HTERT RPE-1 (cell line): ENCODE data around the gene TEF.

Experiments used
- in situ Hi-C: fragments of 300-500 bp; cut with MboI; formaldehyde crosslinking; loops from 4 replicates; pipeline ENCODE4 v1.14.3; 2020; ENCODE audit warnings: low sequenced_read_pairs

Gene TEF, protein sequence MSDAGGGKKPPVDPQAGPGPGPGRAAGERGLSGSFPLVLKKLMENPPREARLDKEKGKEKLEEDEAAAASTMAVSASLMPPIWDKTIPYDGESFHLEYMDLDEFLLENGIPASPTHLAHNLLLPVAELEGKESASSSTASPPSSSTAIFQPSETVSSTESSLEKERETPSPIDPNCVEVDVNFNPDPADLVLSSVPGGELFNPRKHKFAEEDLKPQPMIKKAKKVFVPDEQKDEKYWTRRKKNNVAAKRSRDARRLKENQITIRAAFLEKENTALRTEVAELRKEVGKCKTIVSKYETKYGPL

DNA sequence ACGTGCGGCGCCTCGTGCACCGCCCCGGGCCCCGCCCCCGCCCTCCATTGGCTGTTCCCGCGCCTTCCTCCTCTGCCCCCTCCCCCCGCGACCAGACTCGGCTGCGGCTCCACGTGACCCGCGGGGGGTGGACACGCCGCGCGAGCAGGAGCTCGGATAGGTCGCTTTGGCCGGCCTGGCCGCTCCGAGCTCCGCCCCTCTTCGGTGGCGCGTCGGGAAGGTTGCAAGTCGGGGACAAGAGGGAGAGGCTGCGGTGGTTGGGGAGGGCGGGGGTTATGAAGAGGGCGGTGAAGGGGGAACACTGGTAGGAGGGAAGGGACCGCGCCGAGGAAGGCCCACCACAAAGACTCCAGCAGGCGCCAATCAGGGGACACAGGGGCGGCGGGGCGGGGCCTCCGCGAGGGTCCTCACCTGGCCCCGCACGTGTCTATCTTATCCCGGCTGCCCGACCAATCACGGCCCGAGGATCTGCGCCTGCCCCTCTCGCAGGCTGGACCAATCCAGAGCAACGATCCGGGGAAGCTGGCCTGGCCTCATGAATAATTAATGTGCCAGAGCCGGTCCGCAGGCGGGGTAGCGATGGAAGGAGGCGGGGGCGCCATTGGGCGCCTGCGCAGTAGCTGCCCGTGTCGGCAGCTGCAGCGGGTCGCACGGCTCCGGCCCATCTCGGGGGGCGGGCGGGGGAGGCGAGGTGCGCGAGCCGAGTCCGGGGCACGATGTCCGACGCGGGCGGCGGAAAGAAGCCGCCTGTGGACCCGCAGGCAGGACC, at the start of gene TEF:
Gene TEF (plus strand): TSS at position 614 of the 769 bp plus-strand sequence. CDS start 103 bp downstream, at position 717.
- in situ Hi-C loops: no loop called here

DNA sequence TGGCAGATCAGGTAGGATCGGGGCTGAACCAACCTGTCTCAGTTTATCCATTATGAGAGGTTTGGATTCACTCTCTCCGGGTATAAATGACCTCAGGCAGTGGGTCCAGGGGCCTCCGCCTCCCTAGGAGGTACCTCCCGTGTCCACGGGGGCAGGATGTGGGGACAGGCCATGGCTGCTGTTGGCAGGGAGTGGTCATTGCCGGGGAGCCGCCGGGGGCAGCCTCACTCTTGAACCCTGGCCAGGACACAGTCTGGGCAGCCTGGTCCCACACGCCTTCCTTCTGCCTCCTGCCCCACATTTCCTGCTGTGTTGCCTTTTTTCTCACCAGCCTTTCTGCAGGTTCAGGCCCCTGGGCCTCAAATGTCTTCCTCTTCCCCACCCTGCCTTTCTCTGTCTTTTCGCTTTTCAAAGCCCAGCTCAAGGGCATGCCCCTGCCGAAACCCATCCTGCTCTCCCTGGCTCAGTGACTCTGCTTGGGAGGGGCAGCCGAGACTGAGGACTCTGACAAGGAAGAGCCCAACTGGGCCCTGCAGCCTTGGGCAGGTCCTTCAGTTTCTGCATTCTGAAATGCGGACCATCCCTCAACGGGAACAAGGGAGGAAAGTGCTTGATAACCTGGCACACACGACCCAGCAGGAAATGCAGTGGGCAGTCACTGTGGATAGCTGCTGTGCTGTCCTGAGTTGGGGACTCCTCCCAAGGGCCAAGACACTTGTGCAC, 49.4 kb upstream of the TEF start:
- in situ Hi-C loops: no loop called here

DNA sequence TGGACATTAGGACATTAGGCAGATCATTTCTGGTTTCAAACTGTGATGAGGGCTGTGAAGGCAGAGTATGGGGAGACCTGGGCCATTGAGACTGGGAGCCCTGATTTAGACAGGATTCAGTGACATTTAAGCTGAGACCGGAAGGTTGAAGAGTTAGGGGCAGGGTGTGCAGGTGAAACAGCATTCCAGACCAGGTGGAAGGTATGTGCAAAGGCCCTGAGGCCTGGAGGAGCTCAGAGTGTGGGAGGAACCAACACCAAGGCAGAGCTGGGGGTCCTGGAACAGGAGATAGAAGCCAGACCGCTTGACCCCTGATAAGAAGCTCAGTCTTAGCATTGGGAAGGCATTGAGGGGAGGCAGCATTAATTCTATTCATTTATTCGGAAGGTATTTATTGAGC, 47.9 kb upstream of the TEF start:
- in situ Hi-C loops: no loop called here

DNA sequence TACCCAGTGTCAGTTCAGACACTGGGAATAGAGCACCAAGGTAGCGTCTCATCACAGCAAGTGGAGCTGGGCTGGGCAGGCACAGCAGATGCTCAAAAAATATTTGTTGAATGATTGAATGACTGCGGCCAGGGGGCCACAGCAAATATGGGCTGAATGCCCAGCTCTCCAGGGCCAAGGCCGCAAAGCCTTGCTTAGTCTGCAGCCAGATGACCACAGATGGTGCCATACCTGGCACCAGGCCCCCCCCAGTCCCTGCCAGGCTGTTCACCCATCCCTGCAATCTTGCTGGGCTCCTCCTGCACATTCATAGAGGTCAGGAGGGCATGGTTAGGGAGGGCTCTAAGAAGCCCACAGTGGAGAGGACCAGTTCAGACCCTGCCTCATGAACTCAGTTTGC, 47.5 kb upstream of the TEF start:
- in situ Hi-C loops: no loop called here

DNA sequence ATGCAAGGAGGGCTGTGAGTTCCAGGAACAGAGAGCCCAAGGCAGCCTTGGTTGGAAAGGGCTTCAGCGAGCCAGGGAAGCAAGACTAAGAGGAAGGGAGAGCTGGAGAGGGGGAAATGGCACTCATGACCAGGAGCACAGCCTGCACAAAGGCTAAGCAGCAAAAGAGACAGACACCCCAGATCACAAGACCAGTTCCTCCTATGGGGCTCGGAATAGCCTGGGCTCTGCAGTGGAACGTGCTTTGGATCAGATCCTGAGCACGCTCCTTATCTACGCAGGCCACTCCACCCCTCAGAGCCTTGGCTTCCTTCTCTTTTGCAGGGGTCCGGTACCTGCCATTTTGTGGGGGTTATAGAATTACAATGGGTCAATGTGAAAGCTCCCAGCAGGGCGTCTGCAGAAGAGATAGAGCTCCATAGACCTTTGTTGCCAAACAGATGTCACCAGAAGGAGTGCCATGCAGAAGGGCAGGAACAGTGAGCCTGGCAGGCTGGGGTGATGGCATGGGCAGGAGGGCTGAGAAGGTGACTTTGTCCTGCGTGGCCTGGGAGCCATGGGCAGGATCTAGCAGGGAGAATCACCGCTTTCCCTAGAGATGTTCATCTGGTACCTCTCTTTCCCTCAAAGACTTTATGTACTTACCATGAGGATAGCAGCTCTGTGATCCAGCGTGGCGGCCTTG, 46.6 kb upstream of the TEF start:
- in situ Hi-C loops: no loop called here

DNA sequence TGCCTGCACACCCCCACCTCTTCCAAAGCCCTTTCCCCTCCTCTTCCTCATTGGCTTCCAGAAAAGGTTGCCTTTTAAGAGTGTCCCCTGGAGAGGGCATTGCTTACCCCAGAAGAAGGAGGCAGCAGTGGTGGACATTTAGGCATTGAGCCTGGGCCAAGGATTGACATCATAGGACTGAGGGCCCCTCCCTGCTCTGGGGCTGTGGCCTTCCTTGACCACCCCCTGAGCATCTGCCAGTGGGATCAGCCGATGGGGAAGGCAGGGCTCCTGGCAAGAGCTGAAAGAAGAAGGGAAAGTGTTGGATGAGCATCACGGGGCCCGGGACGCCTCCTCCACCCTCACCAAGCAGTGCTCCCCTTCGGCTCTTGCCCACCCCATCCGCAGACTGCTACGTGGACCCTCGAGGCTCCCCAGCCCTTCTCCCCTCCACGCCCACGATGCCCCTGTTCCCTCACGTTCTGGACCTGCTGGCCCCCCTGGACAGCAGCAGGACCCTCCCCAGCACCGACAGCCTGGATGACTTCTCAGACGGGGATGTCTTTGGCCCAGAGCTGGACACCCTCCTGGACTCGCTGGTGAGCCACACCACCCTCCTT, 43.0 kb upstream of the TEF start:
- in situ Hi-C loops: no loop called here

DNA sequence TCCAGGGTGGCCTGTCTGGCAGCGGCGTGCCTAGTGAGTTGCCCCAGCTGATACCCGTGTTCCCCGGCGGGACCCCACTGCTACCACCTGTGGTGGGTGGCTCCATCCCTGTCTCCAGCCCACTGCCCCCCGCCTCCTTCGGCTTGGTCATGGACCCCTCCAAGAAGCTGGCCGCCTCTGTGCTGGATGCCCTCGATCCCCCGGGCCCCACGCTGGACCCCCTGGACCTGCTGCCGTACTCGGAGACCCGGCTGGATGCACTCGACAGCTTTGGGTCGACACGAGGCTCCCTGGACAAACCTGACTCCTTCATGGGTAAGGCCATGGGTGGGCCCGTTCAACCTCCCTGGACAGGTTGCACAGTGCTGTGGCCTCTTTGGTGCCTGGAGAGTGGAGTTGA, 41.9 kb upstream of the TEF start:
- in situ Hi-C loops: no loop called here

DNA sequence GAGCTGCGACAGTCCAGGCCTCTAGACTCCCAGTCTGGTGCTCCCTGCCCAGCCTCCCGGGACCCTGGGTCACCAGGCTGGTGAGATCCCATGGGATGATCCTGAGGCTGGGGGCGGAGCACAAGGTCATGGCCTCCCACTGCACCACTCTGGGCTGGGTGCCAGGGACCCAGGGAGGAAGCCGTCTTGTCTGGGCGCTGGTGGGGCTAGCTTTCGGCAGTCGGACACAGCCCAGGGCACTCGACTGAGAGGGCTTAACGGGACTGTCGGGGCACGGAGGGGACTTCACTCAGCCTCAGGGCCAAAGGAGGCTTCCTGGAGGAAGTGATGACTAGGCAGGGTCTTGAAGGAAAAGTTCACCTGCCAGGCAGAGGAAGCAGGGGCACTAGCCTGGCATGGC, 41.4 kb upstream of the TEF start:
- in situ Hi-C loops: no loop called here

DNA sequence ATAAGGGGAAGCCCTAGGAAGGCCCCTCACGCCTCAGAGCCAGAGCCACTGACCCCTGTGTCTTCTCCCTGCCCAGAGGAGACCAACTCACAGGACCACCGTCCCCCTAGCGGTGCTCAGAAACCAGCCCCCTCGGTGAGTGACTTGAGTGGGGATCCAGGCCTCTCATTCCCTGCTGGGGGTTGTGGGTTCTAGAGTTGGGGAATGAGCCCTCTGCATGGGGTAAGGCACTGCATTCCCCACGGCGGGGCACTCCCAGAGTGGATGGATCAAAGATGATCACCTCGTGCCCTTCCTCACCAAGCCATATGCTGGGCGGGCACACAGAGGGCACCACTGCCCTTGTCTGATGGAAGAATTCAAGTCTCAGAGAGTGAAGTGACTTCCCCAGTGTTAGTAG, 40.7 kb upstream of the TEF start:
- in situ Hi-C loops: no loop called here

DNA sequence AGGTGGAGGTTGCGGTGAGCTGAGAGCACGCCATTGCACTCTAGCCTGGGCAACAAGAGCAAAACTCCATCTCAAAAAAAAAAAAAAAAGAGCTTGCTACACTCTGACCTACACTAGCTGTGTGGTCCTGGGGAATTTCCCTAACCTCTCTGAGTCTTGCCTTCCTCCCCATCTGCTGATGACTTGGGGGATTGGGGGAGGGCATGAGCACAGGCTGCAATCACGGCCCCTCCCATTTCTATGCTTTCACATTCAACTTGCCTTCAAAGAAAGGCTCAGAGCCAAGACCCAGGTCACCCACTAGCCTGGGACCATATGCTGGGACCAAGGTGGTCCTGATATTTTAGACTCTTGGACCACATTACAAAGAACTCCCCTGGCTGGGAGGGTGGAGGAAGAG, 39.8 kb upstream of the TEF start:
- in situ Hi-C loops: no loop called here

DNA sequence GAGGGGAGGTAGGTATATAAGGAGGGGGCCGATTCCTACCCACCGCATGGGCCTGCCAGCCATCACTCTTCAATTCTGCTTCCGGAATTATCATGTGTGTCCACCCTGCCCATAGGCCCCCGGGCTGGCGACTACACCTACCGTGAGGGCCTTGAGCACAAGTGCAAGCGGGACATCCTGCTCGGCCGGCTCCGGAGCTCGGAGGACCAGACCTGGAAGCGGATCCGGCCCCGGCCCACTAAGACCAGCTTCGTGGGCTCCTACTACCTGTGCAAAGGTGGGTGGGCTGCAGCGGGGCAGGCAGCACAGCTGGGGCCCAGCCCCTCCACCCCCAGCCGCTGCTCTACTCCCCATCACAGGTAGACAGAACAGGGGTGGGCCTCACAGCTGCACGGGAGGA, 38.4 kb upstream of the TEF start:
- in situ Hi-C loops: no loop called here

DNA sequence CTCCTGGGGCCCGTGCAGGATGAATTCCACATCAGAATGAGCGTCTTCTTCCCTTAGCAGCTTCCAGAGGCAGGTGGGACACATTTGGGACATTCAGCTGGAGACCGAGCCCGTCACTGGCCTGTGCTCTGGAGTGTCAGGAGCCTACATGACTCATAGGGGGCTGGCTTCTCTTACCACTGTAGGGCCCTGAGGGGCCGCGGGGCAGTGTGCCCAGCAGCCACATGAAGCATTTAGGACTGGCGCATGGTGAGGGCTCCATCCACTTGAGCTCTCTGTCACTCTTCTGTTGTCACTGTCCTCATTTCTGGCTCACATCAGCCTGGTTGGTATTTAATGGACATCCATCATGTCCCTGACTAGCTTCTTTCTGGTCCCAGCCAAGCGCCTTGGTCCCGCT, 38.0 kb upstream of the TEF start:
- in situ Hi-C loops: no loop called here

DNA sequence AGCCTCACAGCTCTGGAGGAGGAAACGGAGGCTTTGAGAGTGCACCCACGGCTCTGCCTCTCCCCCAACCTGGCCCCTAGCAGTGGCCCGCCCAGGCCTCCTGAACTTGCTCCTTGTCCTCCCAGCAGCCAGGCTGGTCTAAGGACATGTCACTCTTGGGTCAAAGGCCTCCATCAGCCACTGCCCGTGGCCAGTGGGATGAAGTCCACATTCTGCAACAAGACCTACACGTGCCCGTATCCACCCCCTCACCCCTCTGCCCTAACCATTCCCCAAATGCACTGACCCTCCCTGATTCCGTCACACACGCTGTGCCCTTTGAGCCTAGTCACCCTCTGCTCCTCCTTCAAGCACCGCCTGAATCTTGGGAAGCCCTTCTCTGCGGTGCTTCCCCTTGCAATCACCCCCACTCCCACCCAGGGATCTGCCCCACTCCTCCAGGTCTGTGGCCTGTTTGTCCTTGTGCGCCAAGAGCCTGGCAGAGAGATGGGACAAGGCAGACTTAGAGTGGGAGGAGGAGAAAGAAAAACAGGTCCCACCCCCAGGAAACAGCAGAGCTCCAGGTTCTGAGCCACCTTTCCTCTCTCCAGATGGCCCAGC, 37.5 kb upstream of the TEF start:
- in situ Hi-C loops: no loop called here

DNA sequence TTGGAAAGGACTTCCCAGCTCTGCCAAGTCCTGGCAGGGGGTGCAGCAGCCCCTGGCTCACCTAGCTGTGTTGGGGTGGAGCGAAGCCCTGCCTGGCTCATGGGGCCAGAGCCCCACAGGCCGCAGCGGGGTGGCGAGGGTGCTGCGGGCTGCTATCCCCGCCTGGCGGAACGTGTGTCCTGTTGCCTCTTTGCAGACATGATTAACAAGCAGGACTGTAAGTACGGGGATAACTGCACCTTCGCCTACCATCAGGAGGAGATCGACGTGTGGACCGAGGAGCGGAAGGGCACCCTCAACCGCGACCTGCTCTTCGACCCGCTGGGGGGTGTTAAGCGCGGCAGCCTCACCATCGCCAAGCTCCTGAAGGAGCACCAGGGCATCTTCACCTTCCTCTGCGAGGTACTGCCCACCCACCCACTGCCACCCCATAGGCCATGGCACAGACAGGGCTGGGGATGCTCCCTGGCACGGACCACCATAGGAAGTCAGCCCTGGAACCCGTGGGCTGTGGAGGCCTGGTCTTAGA, 35.9 kb upstream of the TEF start:
- in situ Hi-C loops: no loop called here

DNA sequence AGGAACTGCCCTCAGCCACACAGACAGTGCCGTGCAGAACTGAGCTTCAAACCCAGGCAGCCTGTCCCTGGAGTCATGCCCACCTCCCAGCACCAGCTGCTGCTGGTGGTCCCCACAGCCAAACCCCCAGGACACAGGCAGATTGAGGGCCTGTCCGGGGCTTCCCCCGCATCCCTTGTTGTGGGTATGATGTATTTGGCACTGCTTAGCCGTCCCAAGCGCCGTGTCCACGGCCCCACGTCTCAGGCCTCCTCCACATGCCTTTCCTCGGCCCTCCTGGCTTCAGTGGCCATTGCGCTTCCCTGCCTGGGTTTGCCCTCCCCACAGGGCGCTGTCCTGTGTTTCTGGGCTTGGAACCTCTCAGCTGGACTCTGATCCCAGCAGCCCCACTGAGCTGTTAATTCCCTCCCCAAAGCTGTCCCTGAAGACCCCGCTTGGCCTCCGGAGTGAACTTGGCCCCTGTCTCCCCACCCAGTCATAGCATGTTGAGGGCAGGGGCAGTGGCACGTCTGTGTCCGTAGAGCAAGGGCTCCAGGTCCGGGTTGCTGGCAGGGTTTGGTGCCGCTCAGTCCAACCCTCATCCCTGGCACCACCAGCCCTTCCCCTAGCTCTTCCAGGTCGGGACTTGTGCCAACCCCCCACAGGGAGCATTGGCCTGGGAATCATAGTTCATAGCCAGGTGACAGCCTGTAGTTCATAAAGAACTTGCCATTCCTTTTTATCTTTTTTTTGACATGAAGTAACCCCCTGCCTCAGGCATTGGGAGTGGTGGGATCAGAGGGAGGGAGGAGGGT, 34.5 kb upstream of the TEF start:
- in situ Hi-C loops: no loop called here

DNA sequence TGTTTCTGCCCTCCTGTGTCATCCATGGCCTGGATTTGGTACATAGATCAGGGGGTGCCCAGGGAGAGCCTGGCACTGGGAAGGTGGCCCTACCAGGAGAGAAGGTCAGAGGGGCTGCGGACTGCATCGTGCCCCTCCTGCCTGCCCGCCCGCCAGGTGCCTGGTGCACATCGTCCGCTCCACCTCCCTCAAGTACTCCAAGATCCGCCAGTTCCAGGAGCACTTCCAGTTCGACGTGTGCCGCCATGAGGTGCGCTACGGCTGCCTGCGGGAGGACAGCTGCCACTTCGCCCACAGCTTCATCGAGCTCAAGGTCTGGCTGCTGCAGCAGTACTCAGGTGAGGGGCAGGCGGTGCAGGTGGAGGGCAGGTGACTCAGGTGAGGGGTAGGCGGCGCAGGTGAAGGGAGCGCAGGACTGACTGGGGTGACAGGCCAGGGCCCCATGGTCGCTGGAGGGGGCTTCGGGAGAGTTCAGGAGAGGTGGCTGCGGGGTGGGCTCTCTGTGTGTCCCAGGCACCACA, 32.7 kb upstream of the TEF start:
- in situ Hi-C loops: no loop called here

DNA sequence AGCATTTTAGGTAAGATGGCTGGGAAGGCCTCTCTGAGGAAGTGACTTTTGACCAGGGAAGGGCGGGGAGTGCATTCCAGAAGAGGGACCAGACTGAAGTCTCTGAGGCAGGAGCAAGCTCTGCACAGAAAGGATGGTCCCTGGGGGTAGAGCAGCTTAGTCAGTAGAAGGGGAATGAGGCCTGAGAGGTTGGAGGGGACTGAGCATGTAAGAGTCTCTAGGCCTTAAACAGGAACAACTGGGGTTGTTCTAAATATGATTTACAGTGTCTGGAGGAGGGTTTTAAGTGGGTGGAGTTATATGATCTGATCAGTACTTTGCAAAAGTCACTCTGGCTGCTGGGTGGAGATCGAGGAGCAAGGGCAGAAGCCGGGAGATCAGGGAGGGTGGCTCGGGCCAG, 31.7 kb upstream of the TEF start:
- in situ Hi-C loops: no loop called here

DNA sequence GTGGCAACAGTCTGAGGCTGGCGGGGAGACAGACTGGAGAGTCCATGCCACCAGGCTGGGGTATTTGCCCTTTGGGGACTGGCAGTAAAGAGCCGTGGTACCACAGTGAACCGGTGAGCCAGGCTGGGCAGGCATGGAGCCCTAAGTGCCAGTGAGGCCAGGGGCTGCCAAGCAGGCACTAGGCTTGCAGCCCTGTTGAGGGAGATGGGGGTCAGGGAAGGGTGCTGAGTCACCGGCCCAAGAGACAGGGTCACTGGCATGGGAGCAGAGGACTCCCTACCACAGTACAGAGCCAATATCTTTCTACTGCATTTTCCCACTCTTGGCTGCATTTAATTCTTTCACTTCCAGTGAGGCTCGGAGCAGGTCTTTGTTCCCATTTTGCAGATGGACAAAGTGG, 30.7 kb upstream of the TEF start:
- in situ Hi-C loops: no loop called here

DNA sequence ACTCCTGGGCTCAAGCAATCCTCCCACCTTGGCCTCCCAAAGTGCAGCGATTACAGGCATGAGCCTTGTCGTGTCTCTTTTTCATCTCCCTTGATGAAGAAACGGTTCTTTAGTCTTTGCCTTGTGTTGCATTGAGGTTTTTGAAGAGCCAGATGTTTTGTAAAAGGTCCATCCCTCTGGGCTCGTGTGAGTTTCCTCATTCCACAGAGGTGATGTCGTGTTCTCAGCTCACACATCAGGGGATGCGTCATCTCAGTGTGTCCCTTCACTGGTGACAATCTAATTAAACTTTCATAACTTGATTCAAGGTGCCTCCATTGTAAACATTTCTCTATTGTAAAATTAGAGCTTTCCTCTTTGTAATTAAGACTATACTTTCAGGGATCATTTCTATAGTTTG, 29.7 kb upstream of the TEF start:
- in situ Hi-C loops: no loop called here
